ENCODE data around the gene ARMH3.
"Not testable (repeated sequence)": the region's sequence is repeated elsewhere in the genome, so short reads cannot be mapped to it uniquely, and the experiment has no call there.

The ARMH3 gene

DNA sequence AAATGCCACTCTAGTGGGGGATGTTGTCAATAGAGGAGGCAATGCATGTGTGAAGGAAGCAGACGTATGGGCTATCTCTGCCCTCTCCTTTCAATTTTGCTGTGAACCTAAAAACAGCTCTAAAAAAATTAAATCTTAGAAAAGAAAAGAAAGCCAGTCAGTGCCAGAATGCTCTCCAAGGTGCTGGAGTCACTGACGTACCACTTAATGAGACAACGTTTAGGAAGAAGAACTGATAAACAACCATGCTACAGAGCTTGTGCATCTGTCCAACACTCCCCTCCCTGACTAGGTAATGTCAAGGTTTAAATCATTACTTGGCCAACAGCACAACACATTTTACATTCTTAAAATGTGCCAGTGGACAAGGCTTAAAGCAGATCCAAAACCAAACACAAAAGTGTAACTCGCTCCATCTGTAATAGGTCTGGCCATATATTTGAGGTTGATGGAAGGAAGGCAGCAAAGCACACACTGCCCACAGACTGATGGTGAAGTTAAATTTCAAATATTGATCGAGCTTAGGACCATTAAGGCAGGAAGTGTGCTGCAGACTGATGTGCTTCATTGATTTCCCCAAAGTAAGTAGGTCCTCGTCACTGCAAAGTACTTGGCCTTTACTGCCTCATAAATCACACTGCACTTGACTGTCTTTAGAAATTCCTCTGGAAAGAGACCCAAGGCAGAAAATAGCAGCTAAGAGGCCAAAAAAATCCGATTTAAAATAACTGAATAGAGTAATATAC lies 15.5 kb downstream of the ARMH3 start:
- DNase-seq, result peak; percentile 25

DNA sequence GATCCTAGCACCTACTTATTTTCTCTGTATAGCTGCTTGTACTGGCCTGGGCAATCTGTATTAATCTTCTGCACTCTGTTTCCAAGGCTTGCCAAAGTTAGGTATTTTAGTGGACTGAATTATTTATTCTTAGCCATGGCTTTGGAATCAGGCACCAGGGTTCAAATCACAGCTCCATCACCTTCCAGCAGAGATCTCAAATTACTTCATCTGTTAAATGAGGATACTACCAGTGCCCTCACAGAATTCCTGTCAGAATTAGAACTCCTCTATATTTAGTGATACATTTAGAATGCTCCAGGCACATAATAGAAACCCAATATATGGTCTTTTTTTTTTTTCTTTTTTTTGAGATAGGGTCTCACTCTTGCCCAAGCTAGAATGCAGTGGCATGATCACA lies 17.6 kb downstream of the ARMH3 start:
- no peak for DNase-seq

DNA sequence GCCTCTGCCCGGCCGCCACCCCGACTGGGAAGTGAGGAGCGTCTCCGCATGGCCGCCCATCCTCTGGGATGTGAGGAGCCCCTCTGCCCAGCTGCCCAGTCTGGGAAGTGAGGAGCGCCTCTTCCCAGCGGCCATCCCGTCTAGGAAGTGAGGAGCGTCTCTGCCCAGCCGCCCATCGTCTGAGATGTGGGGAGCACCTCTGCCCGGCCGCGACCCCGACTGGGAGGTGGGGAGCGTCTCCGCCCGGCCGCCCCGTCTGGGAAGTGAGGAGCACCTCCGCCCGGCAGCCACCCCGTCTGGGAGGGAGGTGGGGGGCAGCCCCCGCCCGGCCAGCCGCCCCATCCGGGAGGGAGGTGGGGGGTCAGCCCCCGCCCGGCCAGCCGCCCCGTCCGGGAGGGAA lies 20.2 kb downstream of the ARMH3 start:
- DNase-seq, result not testable (repeated sequence)

DNA sequence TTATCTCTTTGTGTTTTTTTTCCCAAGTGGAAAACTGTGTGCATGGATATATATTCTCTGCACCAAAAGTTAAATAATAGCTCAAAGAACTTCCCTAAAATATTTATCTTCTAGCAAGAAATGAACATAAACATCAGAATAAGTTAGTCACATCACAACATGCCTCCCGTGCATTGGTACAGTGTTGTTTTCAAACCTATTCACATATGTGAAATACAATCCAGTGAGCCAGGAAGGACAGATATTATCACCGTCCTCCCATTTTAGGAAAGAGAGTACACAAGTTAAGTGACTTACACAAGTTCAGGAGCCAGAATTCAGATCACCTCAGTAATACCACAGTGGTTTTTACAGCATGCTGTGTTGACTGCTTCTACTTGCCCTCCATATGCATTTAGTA lies 22.2 kb downstream of the ARMH3 start:
- DNase-seq, result no peak

DNA sequence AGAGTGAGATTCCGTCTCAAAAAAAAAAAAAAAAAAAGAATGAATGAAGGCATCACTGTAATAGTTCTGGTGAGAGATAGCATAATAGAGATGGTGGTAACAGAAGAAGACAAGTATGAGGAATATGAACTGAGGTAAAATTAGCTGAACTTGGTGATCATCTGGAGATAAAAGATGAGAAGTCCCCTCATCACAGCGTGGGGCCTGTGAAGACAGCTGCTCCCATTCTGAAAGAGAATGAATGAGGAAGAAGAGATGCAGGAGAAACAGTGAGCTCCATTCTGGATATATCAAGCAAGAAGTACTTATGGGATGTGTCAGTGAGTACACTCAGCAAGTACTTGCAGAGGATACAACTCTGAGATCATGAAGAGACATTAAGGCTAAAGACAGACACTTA lies 28.7 kb downstream of the ARMH3 start:
- no peak for DNase-seq

DNA sequence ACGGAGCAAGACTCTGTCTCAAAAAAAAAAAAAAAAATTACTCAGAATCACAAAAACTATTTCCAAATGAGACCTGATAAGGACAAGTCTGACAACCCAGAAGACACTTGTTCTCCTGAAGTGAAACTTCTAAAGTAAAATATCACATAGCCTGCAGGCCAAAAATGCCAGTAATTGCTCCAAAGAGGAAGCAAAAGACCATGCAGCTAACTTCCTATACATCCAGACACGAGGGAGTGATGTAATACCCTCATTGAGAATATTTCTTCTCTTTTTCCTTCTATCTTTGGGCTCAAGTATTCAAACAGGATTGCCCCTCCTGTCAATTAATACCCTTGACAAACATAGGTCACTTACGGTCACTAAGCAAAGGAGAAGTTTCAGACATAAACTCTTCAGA lies 31.2 kb downstream of the ARMH3 start:
- no peak for DNase-seq

DNA sequence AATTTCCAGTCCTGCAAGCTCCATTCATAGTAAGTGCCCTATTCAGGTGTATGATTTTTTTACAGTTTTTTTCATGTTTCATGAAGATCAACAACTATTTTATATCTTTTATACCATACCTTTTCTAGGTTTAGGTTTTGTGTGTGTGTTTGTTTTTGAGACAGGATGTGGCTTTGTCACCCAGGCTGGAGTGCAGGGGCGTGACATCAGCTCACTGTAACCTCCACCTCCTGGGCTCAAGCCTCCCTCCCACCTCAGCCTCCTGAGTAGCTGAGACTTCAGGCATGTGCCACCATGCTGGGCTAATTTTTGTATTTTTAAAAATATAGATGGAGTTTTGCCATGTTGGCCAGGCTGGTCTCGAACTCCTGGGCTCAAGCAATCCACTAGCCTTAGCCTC lies 35.0 kb downstream of the ARMH3 start:
- no peak for DNase-seq

DNA sequence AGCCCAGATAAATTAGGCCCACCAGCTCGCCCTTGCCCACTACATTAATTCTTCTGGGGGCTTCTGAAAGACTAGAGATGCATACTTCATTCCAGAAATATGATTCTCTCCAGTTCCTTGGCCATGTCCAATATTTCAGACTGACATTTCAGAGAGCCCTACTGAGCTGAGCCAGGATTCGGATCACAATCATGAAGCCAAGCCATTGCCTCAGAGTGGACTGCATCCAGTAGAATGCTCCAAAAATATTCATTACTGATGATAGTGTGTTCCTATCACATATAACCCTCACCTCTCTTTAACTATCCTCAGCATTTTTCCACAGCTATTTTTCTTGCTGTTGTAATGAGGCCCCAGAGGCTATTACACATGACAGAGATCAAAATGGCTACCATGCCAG lies 38.7 kb downstream of the ARMH3 start:
- DNase-seq, result no peak

DNA sequence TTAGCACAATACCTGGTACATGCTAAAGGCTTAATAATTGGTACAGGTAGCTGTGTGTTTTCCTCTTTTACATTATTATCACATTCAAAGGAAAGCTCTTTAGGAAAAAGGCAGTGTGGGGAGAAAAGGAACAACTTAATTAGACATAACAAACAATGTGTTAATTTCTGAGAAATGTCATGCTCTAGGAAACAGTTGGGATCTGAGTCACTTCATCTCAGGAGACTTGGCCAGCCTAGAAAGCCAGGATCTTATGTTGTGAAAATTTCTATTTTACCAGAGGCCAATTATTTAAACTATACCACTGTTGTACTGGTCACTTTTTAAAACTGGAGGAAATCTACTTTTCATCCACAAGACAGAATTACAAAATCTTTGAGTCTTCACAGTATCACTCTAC lies 39.6 kb downstream of the ARMH3 start:
- no peak for DNase-seq

DNA sequence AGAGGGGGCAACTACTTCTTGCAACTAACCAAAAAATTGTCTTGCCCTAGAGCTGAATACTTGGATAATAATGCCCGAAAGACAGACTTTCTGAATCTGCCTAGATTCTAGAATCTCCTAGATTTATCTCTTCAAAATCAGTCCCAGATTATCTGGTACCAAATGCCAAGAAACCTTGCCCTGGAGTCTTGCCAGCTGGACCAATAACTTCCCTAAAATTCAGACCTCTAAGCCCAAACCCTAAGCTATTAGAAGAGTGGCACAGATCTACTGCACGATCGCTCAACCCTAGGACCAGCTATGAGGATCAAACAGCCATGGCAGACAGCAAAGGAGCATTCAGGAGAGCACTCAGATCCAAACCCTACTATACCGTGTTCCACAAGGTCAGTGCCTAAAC lies 45.0 kb downstream of the ARMH3 start:
- no peak for DNase-seq

DNA sequence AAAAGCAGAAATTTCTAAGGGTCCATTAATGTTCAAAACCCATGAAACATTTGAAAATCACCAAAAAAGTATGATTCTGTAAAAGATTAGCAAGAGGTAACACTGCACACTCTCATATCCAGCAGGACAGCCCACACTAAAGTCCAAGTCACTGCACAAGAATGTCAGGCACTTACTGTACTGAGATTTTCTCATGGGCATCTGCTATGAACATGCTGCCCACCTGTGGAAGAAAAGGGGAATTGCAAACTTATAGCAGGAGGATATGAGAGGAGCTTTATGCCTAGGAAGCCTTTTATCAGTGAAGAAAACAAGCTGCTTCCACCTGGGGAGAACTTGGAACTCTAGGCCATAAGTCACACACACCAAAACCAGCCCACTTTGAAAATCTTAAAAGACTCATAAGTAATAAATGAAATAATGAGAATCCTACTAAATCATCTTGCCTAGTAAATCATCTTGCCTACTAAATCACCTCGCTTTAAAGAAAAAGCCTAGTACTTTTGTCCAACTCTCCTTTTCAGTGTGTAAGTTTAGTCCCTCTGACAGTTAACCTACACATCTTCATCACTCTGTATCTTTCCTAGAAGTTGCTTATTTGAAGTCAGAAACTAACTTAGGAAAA lies 46.1 kb downstream of the ARMH3 start:
- DNase-seq, result peak; percentile 12

DNA sequence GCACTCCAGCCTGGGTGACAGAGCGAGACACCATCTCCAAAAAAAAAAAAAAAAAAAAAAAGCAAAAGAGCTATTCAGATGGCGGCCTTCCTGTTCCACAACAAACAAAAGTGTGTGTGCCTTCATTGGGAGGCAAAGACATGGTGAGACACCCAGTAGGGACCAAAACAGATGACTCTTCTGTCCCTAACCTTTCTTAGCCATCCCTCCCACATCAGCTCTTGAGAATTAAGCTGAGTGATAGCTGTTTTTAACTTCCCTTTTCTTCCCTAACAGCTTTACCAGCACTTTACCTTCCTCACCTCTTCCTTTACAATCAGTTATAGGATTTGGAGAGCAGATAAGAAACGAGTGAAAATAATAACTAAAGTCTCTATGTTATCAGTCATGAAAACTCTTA lies 48.2 kb downstream of the ARMH3 start:
- DNase-seq, result no peak

DNA sequence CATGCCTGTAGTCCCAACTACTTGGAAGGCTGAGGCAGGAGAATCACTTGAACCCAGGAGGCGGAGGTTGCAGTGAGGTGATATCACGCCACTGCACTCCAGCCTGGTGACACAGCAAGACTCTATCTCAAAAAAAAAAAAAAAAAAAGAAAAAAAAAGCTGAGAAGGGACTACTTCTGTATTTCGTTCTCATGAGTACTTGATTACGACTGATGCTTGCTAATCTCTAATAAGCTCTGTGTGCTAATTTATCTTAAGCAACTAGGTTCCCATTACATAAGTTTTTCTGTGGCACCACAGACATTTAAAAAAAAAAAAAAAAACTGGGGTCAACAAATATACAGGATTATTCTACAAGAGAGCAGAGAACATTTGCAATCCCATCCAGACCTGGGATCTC lies 48.9 kb downstream of the ARMH3 start:
- DNase-seq, result not testable (repeated sequence)

DNA sequence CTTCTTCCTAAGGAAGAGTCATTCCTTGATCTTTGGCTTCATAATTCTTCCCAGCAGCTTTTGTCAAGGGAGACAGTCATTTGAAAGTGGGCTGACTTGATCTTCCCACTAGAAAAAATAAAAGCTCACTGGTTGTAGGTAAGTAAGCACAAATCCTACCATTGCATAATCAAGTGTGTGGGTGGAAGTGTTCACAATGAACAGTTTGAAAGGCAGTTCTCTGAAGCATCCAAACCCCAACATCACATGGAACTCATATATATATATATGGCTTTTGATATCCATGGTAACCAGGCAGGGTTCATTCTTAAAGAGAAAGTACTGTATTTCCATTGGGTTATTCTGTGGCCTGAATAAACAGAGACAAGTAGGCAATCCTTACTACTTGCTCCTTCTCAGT lies 51.6 kb downstream of the ARMH3 start:
- DNase-seq, result no peak

DNA sequence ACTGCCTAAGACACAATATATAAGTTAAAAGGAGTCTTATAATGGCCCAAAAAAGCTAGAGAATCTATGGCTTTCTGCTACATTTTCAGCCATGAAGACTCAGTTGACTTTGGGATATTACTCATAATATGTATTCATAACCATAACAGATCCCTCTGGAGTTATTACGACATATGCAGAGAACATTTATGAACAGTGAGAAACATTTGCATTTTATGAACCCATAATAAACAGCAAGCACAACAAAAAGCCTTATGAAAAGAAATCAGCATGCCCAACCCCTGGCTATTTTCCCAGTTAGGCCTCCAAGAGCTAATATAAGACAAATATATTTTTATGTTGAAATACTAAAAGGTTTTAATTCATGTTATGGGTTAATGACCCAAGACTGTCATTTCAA lies 52.4 kb downstream of the ARMH3 start:
- DNase-seq, result no peak

DNA sequence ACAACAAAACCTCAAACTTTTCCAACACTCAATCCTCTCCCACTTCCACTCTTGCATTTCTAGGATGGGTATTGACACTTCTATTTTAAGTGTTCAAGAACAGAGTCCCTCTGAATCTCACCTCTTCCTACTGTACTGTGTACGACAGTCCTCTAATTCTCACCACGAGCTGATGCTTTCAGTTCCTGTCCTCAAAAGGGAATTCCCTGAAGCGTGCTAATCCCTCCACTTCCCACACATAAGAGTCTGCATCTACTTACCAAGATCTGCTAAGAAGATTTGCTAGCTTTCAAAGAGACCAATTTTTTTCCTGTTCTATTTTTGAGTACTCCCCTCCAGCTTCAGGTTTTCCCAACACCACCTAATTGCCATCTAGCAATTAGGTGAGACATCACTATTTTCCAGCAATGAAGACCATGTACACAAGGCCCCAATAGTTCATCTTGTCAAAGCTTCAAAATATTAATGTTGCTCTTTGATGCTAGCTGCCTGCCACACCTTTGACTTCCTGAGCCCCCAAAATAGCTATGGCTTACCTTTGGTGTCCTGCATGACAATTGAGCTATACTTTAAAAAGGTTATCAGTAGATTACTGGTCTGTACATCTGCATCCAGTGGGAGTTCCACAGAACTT lies 54.4 kb downstream of the ARMH3 start:
- no peak for DNase-seq

DNA sequence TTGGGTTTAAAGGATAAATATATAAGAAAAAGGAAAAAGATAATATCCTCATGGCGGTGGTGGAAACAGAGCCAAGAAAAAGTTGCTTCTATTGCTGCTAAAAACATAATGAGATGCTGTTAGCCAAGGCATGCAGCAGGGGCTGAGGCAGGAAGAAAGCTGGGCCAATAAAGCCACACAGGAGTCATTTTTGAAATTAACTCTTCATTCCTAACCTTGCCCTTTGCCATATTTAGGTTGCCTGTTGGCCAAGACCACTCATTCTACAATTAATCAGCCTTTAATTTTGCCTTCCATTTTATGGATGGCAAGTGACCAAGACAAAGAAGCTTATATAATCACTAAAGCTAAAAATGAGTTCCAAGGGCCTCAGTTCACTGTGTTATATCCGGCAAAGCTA lies 58.2 kb downstream of the ARMH3 start:
- DNase-seq, result no peak

DNA sequence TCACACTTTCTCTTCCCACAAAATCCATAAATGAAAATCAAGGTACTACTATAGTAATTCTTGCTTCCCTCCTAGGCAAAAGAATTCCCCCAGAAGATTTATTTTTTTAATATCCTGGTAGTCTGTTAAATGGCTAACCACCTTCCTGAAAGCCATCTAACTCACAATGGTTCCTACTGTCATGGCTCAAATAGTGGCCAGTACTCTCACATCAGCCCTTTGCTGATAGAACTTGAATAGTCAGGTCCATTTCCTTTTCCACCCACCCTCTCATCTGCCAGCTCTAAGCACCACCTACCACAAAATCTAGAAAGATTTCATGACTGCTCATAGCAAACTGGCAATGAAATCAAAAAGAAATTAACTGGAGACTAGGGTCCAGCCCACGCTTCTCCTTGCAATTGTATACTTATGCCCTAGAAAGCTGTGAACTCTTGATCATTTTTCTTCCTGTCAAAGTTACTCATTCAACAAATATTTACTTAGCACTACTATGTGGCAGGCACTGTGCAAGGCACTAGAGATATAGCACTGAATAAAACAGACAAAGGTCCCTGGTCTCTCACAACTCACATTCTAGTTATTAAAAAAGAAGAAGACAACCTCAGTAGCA lies 60.4 kb downstream of the ARMH3 start:
- DNase-seq, result no peak

DNA sequence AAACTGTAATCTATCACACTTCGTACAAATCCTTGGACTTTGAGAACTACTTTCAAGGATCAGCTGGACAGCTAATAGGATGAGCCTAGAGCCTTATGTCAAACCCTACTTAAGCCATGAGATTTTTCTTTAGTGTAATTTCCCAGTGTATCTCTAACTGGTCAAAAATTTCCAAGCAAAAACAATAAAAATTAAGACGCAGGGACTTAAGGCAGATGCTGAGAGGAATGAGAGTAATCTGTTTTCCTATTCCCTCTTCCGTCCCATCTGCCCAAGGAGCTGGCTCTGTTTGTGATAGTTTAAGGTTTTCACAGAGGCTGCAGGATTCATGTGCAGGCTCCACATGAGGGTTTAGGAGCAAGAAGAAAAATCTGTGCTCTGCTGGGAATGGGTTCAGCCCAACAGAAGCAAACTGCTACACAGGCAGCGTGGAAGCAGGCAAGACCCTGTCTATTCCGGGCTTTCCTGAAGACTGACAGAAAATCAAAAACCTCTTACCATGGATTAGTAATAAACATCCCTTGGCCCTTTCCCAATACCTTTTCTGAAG lies 62.2 kb downstream of the ARMH3 start:
- DNase-seq, result no peak

DNA sequence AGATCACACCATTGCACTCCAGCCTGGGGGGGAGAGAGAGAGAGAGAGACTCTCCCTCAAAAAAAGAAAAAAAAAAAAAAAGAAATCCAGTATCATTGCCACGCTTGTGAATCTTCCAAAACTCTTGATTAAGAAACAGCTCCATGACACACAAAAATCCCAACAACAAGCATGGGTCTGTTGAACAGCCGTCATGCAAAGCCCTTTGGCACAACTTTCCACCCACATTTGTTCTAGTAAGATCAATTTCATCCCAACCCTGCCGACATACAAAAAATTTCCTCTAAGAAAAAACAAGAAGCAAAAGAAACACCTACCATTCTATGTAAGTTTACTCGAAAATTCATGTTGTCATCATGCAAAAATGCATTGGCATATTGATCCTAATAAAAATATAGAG lies 62.8 kb downstream of the ARMH3 start:
- no peak for DNase-seq

DNA sequence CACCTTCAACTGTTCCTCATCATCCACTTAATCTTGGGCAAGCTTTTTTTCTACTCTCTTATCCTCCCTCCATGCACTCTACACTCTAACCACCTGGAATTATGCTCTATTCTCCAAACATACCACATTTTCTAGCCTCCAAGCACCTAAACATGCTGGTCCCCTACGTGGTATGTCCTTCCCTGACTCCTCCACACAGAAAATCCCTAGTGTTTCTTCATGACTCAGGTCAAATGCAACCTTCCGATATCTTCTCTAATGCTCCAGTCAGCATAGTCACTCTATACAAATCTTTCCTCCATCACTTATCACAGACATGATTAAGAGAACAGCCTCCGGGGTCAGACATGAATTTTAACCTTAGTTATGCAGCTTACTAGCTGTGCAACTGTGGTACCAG lies 68.8 kb downstream of the ARMH3 start:
- DNase-seq, result peak; percentile 1

DNA sequence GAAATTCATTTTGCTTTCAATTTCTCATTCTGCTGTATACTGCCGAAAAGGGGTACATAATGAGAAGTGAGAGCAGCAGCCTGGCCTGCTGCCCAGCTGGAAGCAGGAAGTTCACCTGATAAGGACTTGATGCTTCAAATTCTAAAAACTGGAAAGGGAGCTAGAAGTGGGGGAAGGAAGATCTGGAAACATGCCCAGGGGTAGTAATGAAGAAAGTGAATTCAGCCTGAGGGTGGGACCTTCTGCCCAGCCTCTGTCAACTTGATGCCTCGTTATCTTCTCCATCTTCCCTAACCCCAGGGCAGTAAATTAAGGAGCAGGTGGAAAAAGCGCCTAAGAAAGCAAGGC lies 69.4 kb downstream of the ARMH3 start:
- peak; percentile 62 for DNase-seq

DNA sequence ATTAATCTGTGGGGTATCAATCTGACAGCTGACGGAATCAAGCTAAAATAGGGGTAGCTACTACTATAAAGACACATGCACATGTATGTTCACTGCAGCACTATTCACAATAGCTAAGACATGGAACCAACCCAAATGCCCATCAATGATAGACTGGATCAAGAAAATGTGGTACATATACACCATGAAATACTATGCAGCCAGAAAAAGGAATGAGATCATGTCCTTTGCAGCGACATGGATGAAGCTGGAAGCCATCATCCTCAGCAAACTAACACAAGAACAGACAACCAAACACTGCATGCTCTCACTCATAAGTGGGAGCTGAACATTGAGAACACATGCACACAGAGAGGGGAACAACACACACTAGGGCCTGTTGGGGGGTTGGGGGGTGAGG lies 75.3 kb downstream of the ARMH3 start:
- not testable (repeated sequence) for DNase-seq

Data from DMS79 (cell line).